ENCODE measurements around the gene HIGD1B.

HIGD1B gene

GRCh38 chr17:44877121-44877520 is 29.4 kb downstream of the HIGD1B start:
- Histone ChIP-seq H2BK120ac (ENCODE audit: insufficient read depth, low read length, poor library complexity) (no peak overlapping the region), H3K18ac (ENCODE audit: low read length) (no peak overlapping the region), H3K27ac (ENCODE audit: low read depth, low read length) (no peak overlapping the region), H3K14ac (ENCODE audit: low read length) (no peak overlapping the region), H4K12ac (ENCODE audit: low read depth, low read length) (no peak overlapping the region), H3K4ac (ENCODE audit: low read depth, low read length) (no peak overlapping the region), H2BK5ac (ENCODE audit: low read depth, low read length, poor library complexity) (no peak overlapping the region), H2AFZ (ENCODE audit: insufficient read depth, low read length, poor library complexity) (no peak overlapping the region), H3K27me3 (ENCODE audit: insufficient read depth, low read length) (no peaks in the 10 kb centered on the region), H3K4me1 (ENCODE audit: control insufficient read depth in 1 of 2, insufficient read depth in 2 of 2, low read length in 2 of 2) (no peaks in the 10 kb centered on the region), H3K79me2 (ENCODE audit: control insufficient read depth, insufficient read depth, low read length, poor library complexity) (no peaks in the 10 kb centered on the region), H3K23ac (ENCODE audit: low read length) (no peak overlapping the region), H2AK5ac (ENCODE audit: low read length) (no peak overlapping the region), H2BK12ac (ENCODE audit: low read length) (no peak overlapping the region), H3K4me2 (ENCODE audit: low read length) (no peak overlapping the region), H3K9ac (ENCODE audit: low read length) (no peak overlapping the region), H3K36me3 (ENCODE audit: control insufficient read depth in 1 of 2, insufficient read depth in 2 of 2, low read length in 2 of 2) (peaks cover 26 to 51% of the 10 kb centered on the region in 2 experiments), H4K8ac (ENCODE audit: low read depth, low read length) (no peak overlapping the region), H4K91ac (ENCODE audit: low read depth, low read length) (no peak overlapping the region), H3K9me3 (ENCODE audit: insufficient read depth, low read depth, low read length) (no peaks in the 10 kb centered on the region), H3K4me3 (ENCODE audit: low read depth, low read length) (no peak overlapping the region), H3K79me1 (ENCODE audit: low read length) (no peaks in the 10 kb centered on the region)
- no CpG with 5 or more reads among the region's 5 CpGs for WGBS (ENCODE audit: extremely low coverage, insufficient coverage, insufficient read length)
- no peak for DNase-seq

GRCh38 chr17:44878627-44879221 is 31.0 kb downstream of the HIGD1B start:
- no peak overlapping the region for H4K8ac ChIP-seq (ENCODE audit: low read depth, low read length)
- no peak overlapping the region for H3K27ac ChIP-seq (ENCODE audit: low read depth, low read length)
- H2AFZ ChIP-seq (ENCODE audit: insufficient read depth, low read length, poor library complexity): no peak overlapping the region
- no peak overlapping the region for H3K4me3 ChIP-seq (ENCODE audit: low read depth, low read length)
- H2BK12ac ChIP-seq (ENCODE audit: low read length): no peak overlapping the region
- no peaks in the 10 kb centered on the region for H3K4me1 ChIP-seq (ENCODE audit: control insufficient read depth in 1 of 2, insufficient read depth in 2 of 2, low read length in 2 of 2)
- no peak overlapping the region for H3K9ac ChIP-seq (ENCODE audit: low read length)
- H3K9me3 ChIP-seq (ENCODE audit: insufficient read depth, low read depth, low read length): no peaks in the 10 kb centered on the region
- H3K4ac ChIP-seq (ENCODE audit: low read depth, low read length): no peak overlapping the region
- H4K12ac ChIP-seq (ENCODE audit: low read depth, low read length): no peak overlapping the region
- no peak overlapping the region for H3K23ac ChIP-seq (ENCODE audit: low read length)
- WGBS (ENCODE audit: extremely low coverage, insufficient coverage, insufficient read length): no CpG with 5 or more reads among the region's 6 CpGs
- H3K79me2 ChIP-seq (ENCODE audit: control insufficient read depth, insufficient read depth, low read length, poor library complexity): no peaks in the 10 kb centered on the region
- H2BK120ac ChIP-seq (ENCODE audit: insufficient read depth, low read length, poor library complexity): no peak overlapping the region
- no peak overlapping the region for H3K14ac ChIP-seq (ENCODE audit: low read length)
- no peak overlapping the region for H4K91ac ChIP-seq (ENCODE audit: low read depth, low read length)
- DNase-seq: peak; percentile 16 to 68
- H3K36me3 ChIP-seq (ENCODE audit: control insufficient read depth in 1 of 2, insufficient read depth in 2 of 2, low read length in 2 of 2): peaks cover 24 to 54% of the 10 kb centered on the region in 2 experiments
- H3K27me3 ChIP-seq (ENCODE audit: insufficient read depth, low read length): no peaks in the 10 kb centered on the region
- no peaks in the 10 kb centered on the region for H3K79me1 ChIP-seq (ENCODE audit: low read length)
- H2BK5ac ChIP-seq (ENCODE audit: low read depth, low read length, poor library complexity): no peak overlapping the region
- no peak overlapping the region for H3K18ac ChIP-seq (ENCODE audit: low read length)
- no peak overlapping the region for H2AK5ac ChIP-seq (ENCODE audit: low read length)
- H3K4me2 ChIP-seq (ENCODE audit: low read length): no peak overlapping the region

DNA sequence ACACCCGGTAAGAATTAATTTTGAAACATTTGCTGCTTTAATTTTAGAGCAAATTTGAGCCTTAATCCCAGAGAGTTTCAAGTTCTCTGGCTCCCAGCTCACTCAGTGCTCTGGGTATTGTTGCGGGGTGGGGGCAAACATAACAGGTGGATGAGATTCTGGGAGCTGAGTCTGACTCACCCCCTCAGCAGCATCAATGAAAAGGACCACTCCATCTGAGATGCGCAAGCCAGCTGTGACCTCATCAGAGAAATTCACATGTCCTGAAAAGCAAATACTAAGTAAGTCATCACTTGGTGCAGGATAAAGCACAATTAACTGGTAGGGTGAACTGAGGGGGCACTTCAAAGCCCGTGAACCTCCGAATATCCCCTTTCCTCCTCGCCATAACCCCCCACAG is 31.7 kb downstream of the HIGD1B start:
- Histone ChIP-seq H2AFZ (ENCODE audit: insufficient read depth, low read length, poor library complexity) (no peak overlapping the region), H2AK5ac (ENCODE audit: low read length) (no peak overlapping the region), H3K27ac (ENCODE audit: low read depth, low read length) (no peak overlapping the region), H3K79me1 (ENCODE audit: low read length) (no peaks in the 10 kb centered on the region), H3K4me2 (ENCODE audit: low read length) (no peak overlapping the region), H3K4me1 (ENCODE audit: control insufficient read depth in 1 of 2, insufficient read depth in 2 of 2, low read length in 2 of 2) (no peaks in the 10 kb centered on the region), H2BK12ac (ENCODE audit: low read length) (no peak overlapping the region), H3K4me3 (ENCODE audit: low read depth, low read length) (no peak overlapping the region), H3K18ac (ENCODE audit: low read length) (no peak overlapping the region), H3K9ac (ENCODE audit: low read length) (no peak overlapping the region), H2BK5ac (ENCODE audit: low read depth, low read length, poor library complexity) (no peak overlapping the region), H3K36me3 (ENCODE audit: control insufficient read depth in 1 of 2, insufficient read depth in 2 of 2, low read length in 2 of 2) (peaks cover 28 to 55% of the 10 kb centered on the region in 2 experiments), H3K4ac (ENCODE audit: low read depth, low read length) (no peak overlapping the region), H3K27me3 (ENCODE audit: insufficient read depth, low read length) (no peaks in the 10 kb centered on the region), H3K79me2 (ENCODE audit: control insufficient read depth, insufficient read depth, low read length, poor library complexity) (no peaks in the 10 kb centered on the region), H3K9me3 (ENCODE audit: insufficient read depth, low read depth, low read length) (no peaks in the 10 kb centered on the region), H3K14ac (ENCODE audit: low read length) (no peak overlapping the region), H2BK120ac (ENCODE audit: insufficient read depth, low read length, poor library complexity) (no peak overlapping the region), H4K8ac (ENCODE audit: low read depth, low read length) (no peak overlapping the region), H4K12ac (ENCODE audit: low read depth, low read length) (no peak overlapping the region), H3K23ac (ENCODE audit: low read length) (no peak overlapping the region), H4K91ac (ENCODE audit: low read depth, low read length) (no peak overlapping the region)
- DNase-seq: no peak
- no CpG with 5 or more reads among the region's 6 CpGs for WGBS (ENCODE audit: extremely low coverage, insufficient coverage, insufficient read length)

- no peaks in the 10 kb centered on the region for H3K9me3 ChIP-seq (ENCODE audit: insufficient read depth, low read depth, low read length)
- H3K4ac ChIP-seq (ENCODE audit: low read depth, low read length): no peak overlapping the region
- H2AK5ac ChIP-seq (ENCODE audit: low read length): no peak overlapping the region
- no peak overlapping the region for H4K91ac ChIP-seq (ENCODE audit: low read depth, low read length)
- no peak for DNase-seq
- H3K9ac ChIP-seq (ENCODE audit: low read length): no peak overlapping the region
- H4K8ac ChIP-seq (ENCODE audit: low read depth, low read length): no peak overlapping the region
- H2AFZ ChIP-seq (ENCODE audit: insufficient read depth, low read length, poor library complexity): no peak overlapping the region
- H3K27me3 ChIP-seq (ENCODE audit: insufficient read depth, low read length): no peaks in the 10 kb centered on the region
- H3K4me3 ChIP-seq (ENCODE audit: low read depth, low read length): no peak overlapping the region
- no peak overlapping the region for H4K12ac ChIP-seq (ENCODE audit: low read depth, low read length)
- H3K79me2 ChIP-seq (ENCODE audit: control insufficient read depth, insufficient read depth, low read length, poor library complexity): no peaks in the 10 kb centered on the region
- no peaks in the 10 kb centered on the region for H3K79me1 ChIP-seq (ENCODE audit: low read length)
- H3K14ac ChIP-seq (ENCODE audit: low read length): no peak overlapping the region
- H3K4me2 ChIP-seq (ENCODE audit: low read length): no peak overlapping the region
- H3K23ac ChIP-seq (ENCODE audit: low read length): no peak overlapping the region
- no peak overlapping the region for H3K18ac ChIP-seq (ENCODE audit: low read length)
- no peak overlapping the region for H2BK12ac ChIP-seq (ENCODE audit: low read length)
- no peak overlapping the region for H3K27ac ChIP-seq (ENCODE audit: low read depth, low read length)
- WGBS (ENCODE audit: extremely low coverage, insufficient coverage, insufficient read length): no CpG with 5 or more reads among the region's 2 CpGs
- H2BK5ac ChIP-seq (ENCODE audit: low read depth, low read length, poor library complexity): no peak overlapping the region
- no peak overlapping the region for H2BK120ac ChIP-seq (ENCODE audit: insufficient read depth, low read length, poor library complexity)
- H3K4me1 ChIP-seq (ENCODE audit: control insufficient read depth in 1 of 2, insufficient read depth in 2 of 2, low read length in 2 of 2): no peaks in the 10 kb centered on the region
- H3K36me3 ChIP-seq (ENCODE audit: control insufficient read depth in 1 of 2, insufficient read depth in 2 of 2, low read length in 2 of 2): peaks cover 29 to 61% of the 10 kb centered on the region in 2 experiments
These were observed 32.4 kb downstream of the HIGD1B start for GRCh38 chr17:44880062-44880461.

Measured in trophoblast cell (in vitro differentiated cells and primary cell).